Uterus (tissue), 4 donors: ENCODE results near the gene MX1. TPM values are rescaled to one million over a fixed set of nuclear protein-coding genes. Genes with fewer than 3 reads are reported as not detected.

Source experiments
- DNase-seq, 2 donors: peaks; one replicate each; pipeline ENCODE4 v3.0.0-alpha.2; 2019 to 2020
- H3K27ac ChIP-seq, 2 donors: fragments of 200-600 bp; sonication (generic); 1 replicate in 1 of 2; 2 replicates in 1 of 2; pipeline ENCODE4 v1.5.1; 2016 to 2018
- H3K27me3 ChIP-seq, 2 donors: fragments of 200-600 bp; sonication (generic); one replicate each; pipeline ENCODE4 v1.5.1; 2018 to 2019; ENCODE audit warnings: control low read depth in 1 of 2
- H3K36me3 ChIP-seq, 2 donors: fragments of 200-600 bp; sonication (generic); one replicate each; pipeline ENCODE4 v1.5.1; 2019; ENCODE audit warnings: control low read depth in 1 of 2
- H3K4me1 ChIP-seq, 2 donors: fragments of 200-600 bp; sonication (generic); one replicate each; pipeline ENCODE4 v1.5.1; 2018 to 2019; ENCODE audit warnings: control low read depth in 1 of 2
- H3K4me3 ChIP-seq, 2 donors: fragments of 200-600 bp; sonication (generic); 1 replicate in 1 of 2; 2 replicates in 1 of 2; pipeline ENCODE4 v1.5.1; 2018 to 2019; ENCODE audit warnings: mild to moderate bottlenecking in 1 of 2
- H3K9me3 ChIP-seq, 2 donors: fragments of 200-600 bp; sonication (generic); one replicate each; pipeline ENCODE4 v1.5.1; 2019; ENCODE audit warnings: control low read depth in 1 of 2
- CTCF ChIP-seq, 4 experiments: fragments of 200-600 bp in 2 of 4; fragments of 450-650 bp in 2 of 4; sonication (generic) in 2 of 4; IDR thresholded peaks; one replicate each; pipeline ENCODE4 v1.5.1; 2016 to 2019; ENCODE audit warnings: antibody characterized with exemption in 4 of 4, mild to moderate bottlenecking in 2 of 4, moderate library complexity in 1 of 4
- POLR2A ChIP-seq, 2 donors: fragments of 450-650 bp; IDR thresholded peaks; one replicate each; pipeline ENCODE4 v1.6.1; 2016; ENCODE audit warnings: antibody characterized with exemption in 2 of 2, mild to moderate bottlenecking in 1 of 2, moderate library complexity in 1 of 2
- intact Hi-C: fragments of 100-400 bp; cut with DNase I; formaldehyde crosslinking; loops from one replicate; pipeline ENCODE4 v1.15.1; 2023; ENCODE audit warnings: low total_unique reads
- total RNA-seq, 4 donors: library from RNA; depleted of rRNA in 3 of 4; stranded (reverse); fragments of >200 nt in 3 of 4; gene quantifications; one replicate each; pipeline versions ENCODE4 v1.1.0 to v1.2.4, GENCODE V29; 2014 to 2023
- donor health status: DM: yes; HTN: yes; CAD: no.

Gene MX1
- total RNA-seq, 4 donors from 2014 or later, result 23.5 to 96.3 (median 33.4) TPM

- H3K9me3 ChIP-seq, result no peaks in the 10 kb centered on the region
- H3K36me3 ChIP-seq, result no peaks in the 10 kb centered on the region
- no peak for DNase-seq
- no peak overlapping the region for H3K4me3 ChIP-seq
- no peaks in the 10 kb centered on the region for H3K4me1 ChIP-seq
- no peaks in the 10 kb centered on the region for H3K27me3 ChIP-seq
- H3K27ac ChIP-seq, result no peak overlapping the region
- intact Hi-C loops, result no loop called here
- TF ChIP-seq POLR2A (IDR thresholded peaks at IDR 0.05) (no peak), CTCF (IDR thresholded peaks at IDR 0.05) (no peak)
These were observed 27.2 kb downstream of the MX1 start for GRCh38 chr21:41453198-41453597.

GRCh38 chr21:41453761-41454160, 27.7 kb downstream of the MX1 start:
- Histone ChIP-seq H3K9me3 (no peaks in the 10 kb centered on the region), H3K27ac (no peak overlapping the region), H3K4me1 (no peaks in the 10 kb centered on the region), H3K4me3 (no peak overlapping the region), H3K36me3 (no peaks in the 10 kb centered on the region), H3K27me3 (no peaks in the 10 kb centered on the region)
- intact Hi-C loops, result no loop called here
- DNase-seq, result no peak
- TF ChIP-seq POLR2A (IDR thresholded peaks at IDR 0.05) (no peak), CTCF (IDR thresholded peaks at IDR 0.05) (no peak)

GRCh38 chr21:41458121-41458520, 32.1 kb downstream of the MX1 start:
- TF ChIP-seq POLR2A (IDR thresholded peaks at IDR 0.05) (no peak), CTCF (IDR thresholded peaks at IDR 0.05) (no peak)
- DNase-seq, result no peak
- Histone ChIP-seq H3K4me1 (no peaks in the 10 kb centered on the region), H3K27me3 (no peaks in the 10 kb centered on the region), H3K4me3 (no peak overlapping the region), H3K36me3 (no peaks in the 10 kb centered on the region), H3K27ac (no peak overlapping the region), H3K9me3 (no peaks in the 10 kb centered on the region)
- intact Hi-C loops, result no loop called here

- no peak for TF ChIP-seq CTCF (IDR thresholded peaks at IDR 0.05)
- no peak for TF ChIP-seq POLR2A (IDR thresholded peaks at IDR 0.05)
- Histone ChIP-seq H3K27me3 (no peaks in the 10 kb centered on the region), H3K4me1 (no peaks in the 10 kb centered on the region), H3K9me3 (no peaks in the 10 kb centered on the region), H3K4me3 (no peak overlapping the region), H3K27ac (no peak overlapping the region), H3K36me3 (no peaks in the 10 kb centered on the region)
- no peak for DNase-seq
- intact Hi-C loops, result no loop called here
These were observed 32.5 kb downstream of the MX1 start for GRCh38 chr21:41458559-41458958.

- no peak overlapping the region for H3K4me3 ChIP-seq
- H3K36me3 ChIP-seq, result no peaks in the 10 kb centered on the region
- H3K4me1 ChIP-seq, result no peaks in the 10 kb centered on the region
- H3K9me3 ChIP-seq, result no peaks in the 10 kb centered on the region
- no peak overlapping the region for H3K27ac ChIP-seq
- no peak for DNase-seq
- intact Hi-C loops, result loop anchor here (10.0 kb wide), 1 partner anchor 175 kb away; no protein-coding TSS in a partner anchor
- H3K27me3 ChIP-seq, result no peaks in the 10 kb centered on the region
- no peak for TF ChIP-seq CTCF (IDR thresholded peaks at IDR 0.05)
These were observed 34.0 kb downstream of the MX1 start for GRCh38 chr21:41459884-41460534.
